NCI-H2107 treated with DMSO at 0.1 percent for 48 hours (cell line): ENCODE results near the gene RBM8A.

Source experiments
- DNase-seq: peaks from one replicate; lab custom pipeline; 2025; ENCODE audit not compliant: unreplicated experiment; lab: John Stamatoyannopoulos, UW

Gene RBM8A

DNA sequence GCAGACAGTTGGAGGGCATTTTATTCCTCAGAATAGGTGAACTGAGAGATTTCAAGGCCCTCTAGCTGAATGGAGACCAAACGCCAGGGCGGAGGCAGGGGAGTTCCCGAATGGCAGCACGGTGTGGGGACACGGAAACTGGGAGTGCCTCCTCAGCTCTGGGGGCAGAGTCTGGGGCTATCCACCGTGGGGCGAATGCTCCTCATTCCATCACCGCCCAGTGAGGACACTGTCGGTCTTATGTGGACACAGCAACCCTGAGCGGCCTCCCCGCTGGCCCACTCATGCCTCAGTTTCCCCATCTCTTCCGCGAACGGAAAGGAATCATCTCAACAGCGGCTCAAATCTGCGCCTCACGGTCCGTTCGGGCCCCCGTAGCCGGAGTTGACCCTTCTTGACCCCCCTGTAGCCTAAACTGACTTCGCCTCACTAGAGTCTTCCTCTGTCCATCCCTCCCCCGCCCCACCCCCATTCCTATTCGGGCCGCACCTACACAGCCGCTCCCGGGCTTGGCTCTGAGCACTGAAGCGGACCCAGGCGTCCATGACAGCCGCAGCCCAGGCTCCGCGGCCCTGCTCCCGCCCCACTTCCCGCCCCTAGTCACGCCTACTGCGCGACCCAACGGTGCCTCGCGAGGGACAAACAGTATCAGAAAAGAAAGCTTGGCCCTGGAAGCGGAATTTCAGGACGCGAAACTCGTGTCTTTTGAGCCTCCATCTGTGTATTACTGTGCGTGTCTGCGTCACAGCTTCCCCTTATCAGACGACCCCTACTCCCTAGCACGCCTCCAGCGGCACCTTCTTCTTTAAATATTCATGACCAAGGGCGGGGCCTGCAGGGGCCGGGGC, 8.9 kb downstream of the RBM8A start, which contains the start of gene PEX11B:
Gene PEX11B (minus strand): TSS at position 574 of the 848 bp plus-strand sequence. CDS start 29 bp downstream, at position 545.
- DNase-seq: peak; percentile 87

DNA sequence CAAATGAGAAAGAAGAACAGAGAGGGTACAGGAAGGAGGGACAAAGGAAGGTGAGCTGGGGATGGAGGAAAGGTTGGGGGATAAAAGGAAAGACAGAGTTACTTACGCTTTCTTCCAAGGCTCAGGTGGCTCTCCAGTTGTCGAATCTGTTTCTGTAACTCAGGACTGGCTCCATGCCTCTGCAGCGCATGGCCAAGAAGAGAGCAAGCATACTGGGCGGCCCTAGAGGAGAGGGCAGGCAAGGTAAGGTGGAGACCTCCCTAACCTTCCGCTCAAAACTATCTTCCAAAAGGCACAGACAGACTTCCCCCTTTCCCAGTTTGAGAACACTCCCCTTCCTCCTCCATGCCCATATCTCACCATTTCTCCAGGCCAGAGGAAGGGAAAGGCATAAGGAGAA, 9.7 kb downstream of the RBM8A start:
- no peak for DNase-seq

DNA sequence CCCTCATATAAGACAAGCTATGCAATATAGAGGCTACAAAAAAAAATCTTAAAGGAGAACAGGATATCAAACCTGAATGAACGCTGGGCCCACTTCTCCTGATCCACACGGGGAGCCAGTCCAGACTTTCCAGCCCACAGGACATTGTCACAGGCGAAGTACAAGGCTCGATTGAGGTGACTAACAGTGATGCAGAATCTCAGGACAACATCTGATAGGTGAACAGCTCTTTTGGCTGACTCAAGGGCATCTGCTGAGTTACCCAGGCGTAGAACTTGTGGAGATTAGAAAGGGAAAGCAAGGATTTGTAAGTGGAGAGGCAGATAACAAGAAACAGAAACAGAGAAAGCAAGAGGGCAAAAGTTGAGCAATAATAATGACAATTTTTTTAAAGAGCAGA, 10.5 kb downstream of the RBM8A start:
- no peak for DNase-seq

DNA sequence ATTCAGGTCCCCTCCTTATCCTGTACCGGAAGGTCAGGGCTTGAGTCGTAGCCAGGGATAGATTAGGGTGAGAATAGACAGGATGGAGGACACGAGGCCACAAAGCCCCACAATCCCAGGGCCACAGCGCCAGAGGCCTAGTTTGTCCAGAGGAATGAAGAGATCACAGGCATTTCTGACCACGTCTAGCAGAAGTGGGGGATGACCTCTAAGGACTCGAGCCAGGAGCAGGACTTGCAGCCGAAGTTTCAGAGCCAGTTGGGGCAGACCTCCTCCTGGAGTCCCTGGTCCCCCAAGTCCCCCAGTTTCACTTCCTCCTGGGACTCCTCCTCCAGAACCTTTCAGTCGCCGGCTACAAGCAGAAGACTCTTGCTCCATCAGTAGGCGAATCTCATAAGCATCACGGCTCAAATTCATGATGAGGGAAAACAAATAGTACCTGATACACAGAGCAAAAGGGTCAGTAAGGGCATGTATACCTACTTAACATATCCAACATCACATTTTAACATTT, 15.1 kb downstream of the RBM8A start:
- DNase-seq: no peak

DNA sequence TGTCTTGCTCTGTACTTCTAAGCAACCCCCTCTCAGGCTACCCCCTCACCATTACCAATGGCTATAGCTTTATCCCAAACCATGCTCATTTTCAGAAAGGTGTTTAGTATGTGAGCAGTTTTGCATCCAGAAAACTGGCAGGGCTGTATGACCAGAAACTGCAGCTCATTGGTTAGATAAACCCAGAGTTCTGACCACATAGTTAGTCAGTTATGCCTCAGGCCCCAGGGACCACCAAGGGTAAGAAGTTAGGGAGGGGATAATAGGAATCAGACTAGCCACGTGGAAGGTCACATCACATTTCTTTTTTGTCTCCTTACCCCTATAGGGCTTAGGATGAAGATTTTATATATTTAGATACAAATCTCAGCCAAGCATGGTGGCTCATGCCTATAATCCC, 18.6 kb downstream of the RBM8A start:
- DNase-seq: no peak

DNA sequence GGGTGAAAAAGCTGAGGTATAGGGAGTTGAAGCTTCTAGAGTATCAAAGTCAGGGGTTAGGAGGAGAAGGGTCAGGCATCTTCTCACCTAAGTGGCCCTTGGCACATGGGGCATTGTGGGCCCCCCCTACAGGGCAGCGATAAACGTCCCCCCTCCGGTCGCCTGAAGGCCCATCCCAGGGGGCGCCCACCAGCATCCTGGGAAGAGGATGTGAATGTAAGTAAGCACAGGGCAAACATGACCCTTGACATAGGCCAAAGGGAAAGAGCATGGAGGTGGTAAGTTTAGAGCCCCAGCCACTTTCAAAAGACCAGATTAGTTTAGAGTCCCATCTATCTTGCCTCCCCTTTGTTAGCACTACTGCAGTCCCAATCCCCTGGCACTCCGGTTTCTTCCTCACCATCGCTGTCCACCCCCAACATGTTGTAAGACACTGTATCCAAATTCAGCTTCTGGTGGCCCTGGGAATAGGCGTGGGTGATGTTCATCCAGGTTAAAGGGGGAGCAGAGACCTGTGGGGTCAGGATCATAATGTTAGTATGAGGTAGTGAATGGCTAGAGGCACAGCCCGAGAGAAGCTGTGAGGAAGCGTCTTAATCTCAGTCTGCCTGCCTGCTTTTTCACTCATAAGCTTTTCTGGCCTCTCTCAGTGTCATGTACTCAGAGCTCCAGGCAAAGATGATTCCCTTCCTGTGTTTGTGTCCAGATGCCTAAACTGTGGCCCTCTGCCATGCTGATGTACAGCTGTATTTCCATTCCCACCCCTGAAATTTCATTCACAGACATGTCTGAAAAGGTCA, 20.1 kb downstream of the RBM8A start:
- DNase-seq: no peak

DNA sequence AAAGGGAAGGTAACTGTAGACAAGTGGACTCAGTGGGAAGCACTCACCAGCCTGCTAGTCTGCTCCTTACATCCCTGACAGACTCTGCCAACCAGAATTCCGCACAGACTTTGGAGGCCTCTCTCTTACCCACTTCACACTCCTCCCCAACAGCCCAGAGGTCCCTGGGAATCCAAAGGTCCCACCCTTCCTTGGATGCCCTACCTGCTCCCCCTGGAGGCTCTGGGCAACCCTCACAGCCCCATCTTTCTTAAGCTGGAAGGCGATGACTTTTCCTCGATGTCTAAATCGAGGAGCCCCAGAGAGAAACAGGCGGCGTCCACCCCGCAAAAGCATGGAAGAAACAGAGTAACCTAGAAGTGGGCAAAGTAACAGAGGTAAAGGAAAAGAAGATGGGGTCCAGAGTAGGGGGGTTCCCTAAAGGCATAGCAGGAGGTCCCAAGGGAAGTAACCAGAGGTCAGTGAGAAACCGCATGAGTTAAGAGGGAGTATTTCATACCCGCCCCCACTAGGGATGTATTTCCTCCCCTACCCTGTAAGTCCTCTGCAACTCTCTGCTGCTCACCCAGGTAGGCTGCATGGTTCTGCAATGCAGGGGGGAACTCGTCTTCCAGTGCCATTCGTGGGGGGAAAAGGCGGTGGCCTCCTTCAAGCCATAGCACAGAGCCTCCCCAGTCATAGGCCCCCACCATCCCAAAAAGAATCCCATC, 25.8 kb downstream of the RBM8A start:
- no peak for DNase-seq

DNA sequence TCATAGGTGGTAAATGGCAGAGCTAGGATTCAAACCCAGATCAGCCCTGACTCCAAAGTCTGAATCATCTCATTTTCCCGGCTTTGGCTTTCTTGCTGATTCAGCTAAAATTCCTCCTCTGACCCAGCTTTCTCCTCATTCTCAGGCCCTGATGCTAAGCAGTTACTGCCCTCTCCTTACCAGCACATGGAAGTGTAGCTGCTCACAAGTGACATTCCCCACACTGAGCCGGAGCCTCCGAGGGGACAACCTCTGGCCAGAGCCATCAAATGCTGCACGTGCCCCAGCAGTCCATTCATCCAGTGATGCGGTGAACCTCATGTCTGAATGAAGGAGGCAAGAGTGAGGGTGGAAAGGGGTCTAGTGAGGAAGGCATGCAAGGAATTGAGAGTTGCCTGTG, 28.5 kb downstream of the RBM8A start:
- no peak for DNase-seq

DNA sequence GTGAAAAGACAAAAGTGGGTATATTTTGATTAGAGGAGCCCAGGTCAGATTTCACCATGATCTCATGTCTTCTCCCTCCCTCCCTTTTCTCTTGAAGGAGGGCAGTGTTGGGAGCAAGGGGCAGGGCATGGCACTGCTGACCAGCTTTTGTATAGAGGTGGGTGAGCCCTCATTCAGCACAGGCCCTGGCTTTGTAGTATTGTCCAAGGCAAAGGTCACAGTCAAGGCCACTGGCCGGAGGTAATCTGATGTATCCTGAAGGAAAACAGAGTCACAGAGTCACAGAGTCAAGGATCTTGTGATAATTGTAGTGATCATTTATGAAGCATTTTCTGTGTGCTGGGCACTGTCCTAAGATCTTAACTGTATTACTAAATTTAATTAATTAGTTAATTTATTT, 29.3 kb downstream of the RBM8A start:
- DNase-seq: no peak

DNA sequence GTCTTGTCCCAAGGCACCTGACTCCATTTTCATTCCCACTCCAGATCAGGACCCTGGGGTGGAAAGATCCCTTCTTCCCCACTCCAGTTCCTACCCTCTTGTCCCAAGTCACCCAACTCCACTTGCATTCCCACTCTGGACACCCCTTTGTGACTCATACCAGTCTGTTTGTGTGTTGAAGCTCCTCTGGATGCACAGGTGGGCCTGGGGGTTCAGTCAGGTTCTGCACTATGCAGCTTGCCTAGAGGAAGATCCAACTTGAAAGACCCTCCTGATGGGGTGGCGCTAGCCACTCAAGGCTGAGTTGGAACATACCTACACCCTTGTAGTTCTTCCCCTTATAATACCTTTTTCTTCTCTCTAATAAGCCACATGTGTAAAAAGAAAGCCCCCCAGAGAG, 31.8 kb downstream of the RBM8A start:
- DNase-seq: no peak

DNA sequence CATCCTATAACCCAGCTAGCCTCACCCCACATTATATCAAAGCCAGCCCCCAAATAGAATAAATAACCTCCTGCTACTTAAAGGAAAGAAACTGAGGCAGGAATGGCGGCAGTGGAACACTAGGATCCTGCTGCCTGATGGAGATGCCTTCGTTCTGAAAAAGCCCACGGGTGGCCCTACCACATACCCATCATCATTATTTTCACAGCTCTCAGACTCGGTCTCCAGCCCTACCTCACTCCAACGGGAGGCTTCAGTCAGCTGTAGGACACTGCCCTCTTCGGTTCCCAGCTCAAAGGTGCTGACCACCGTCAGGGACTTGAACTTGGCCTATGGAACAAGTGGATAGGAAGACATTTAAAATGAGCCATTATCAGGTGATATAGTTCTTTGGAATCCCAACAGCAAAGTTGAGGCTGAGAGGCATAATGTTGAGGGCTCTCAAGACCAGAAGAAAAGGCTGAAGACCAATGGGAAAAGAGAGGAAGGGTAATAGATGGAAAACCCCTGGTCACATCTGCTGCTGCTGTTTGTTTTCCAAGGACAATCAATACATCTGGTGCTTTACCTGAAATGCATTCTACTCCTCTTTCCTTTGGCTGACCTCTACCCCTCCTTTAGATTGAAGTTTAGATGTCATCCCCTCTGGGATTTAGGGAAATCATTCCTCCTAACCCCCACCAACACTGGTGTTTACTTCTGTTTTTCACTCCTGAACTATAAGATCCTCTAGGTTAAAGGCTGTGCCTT, 33.8 kb downstream of the RBM8A start:
- DNase-seq: no peak

DNA sequence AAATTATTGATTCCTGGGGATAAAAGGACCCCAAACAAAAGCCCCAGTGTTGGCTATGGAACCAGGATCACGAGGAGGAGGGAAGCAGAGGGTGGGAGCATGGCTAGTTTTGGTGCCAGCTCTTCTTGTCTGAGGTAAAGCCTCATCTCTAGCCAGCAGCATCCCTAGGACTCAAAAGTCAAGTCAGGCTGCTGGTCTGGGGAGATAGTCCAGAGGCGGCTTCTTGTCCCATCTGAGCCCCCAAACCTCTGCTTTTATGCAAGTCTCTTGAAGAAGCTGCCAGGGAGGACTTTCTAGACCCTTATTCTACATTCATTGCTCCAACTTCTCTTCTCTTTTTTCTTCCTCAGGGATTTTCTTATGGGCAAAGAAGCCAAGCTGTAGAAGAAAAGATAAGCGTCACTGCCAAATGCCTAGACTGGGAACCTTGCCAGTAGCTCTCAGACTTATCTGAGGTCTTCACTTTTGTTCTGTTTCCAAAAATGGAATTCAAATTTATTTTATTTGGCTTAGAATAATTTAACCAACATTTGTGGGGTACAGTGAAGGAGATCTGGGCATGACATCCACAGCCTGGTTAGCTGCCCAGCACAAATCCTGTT, 34.7 kb downstream of the RBM8A start:
- no peak for DNase-seq

DNA sequence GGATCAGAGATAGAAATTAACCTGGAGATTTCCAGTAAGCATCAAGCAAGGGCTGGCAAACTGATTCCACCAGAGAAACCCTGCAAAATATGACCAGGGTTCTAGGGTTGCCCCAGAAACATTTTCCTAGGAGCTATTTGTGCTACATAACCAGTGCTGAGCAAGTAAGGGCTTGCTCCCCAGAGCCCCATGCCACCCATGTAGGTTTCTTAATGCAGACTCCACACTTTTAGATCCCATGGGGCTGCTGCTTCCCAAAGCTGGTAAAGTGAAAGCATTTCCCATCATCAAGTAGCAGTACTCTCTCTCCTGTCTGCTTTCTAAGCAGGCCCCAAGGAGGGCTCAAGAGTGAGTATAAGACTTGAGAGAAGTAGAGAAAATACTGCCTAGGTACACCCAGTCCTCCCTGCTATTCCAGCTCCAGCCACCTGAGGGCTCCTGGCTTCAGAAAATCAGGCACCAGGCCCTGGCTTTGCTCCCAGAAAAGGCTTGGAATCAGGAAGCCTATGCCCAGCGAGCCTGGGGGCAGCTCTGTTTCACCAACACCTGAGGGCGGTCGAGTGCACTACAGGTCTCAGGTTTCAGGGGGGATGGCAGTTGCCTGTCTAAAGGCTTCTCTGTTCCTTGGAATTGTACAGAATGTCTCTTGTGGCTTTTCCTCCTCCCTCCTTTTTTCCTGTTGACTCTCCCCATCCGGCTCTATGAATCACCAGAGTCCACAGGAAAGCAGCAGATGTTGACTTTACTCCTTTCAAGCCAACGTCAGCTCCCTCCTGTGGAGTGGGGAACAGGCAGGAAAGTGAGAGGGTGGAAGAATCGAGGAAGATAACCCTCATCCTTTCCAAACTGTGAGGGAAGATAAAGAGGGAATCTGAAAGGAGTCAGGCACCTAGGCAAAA, 35.4 kb downstream of the RBM8A start:
- DNase-seq: peak; percentile 99

DNA sequence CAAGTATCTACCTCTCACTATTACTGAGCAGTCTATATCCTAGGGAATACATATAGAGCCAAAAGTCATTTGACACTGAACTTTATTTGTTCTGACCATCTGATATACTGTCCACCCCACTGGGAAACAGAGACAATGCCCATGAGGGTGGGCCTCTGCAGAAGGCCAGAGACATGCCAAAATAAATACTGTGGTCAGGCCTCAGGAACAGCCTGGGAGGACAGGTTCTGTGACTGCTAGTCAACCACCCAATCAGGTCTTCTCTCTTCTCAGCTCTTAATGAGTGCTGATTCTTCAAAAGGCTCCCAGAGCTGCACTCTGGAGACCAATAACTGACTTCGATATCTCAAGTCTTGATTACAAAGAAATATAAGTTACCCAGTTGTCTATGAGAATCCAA, 36.1 kb downstream of the RBM8A start:
- DNase-seq: no peak

DNA sequence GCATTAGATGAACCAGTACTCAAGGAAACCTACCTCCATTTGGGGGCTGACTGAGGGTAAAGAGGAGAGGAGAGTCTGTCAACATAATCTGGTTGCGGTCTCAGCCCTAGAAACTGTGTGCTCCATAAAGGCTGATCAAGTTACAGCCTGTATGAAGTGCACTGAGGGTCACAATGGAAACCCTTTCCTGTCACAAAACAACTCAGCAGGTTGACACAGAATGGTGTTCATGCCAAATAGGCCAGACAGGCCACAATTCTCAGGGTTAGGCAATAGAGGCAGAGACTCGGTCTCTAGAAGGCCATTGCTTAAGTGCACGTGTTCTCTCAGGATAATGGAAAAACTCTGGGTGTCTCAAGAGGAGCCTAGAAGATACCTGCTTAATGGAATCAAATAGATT, 37.6 kb downstream of the RBM8A start:
- peak; percentile 98 for DNase-seq

DNA sequence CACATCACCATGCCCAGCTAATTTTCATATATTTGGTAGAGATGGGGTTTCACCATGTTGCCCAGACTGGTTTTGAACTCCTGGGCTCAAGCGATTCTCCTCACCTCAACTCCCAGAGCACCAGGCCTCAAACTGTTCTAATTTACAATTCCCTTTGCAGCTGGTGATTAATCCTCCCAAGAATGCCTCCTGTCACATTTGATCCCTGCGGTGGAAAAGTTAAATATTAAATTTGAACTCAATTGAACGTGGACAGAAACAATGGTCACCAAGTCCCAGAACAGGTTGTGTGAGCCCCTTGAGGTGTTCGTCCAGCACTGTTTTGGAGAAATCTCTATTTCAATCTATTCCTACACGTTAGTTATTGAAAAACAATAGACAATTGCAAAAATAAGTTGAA, 39.7 kb downstream of the RBM8A start:
- DNase-seq: no peak

DNA sequence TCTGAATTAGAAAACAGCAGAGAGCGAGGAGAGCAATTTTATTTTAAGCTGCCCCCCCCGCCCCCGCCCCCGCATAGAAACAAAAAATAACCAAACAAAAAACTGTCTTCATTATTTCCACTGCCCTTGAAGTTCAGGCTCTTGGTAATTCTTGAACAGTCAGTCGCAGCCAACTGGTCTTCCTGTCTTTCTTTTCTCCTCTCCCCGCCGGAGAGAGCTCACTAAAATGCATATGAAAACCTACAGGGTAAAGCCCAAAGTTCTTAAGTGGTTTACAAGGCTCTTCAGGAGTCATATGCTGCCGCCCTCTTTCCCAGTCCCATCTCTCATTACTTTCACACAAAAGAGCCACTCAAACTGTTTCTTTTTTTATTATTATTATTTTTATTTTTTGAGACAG, 40.5 kb downstream of the RBM8A start:
- DNase-seq: no peak

DNA sequence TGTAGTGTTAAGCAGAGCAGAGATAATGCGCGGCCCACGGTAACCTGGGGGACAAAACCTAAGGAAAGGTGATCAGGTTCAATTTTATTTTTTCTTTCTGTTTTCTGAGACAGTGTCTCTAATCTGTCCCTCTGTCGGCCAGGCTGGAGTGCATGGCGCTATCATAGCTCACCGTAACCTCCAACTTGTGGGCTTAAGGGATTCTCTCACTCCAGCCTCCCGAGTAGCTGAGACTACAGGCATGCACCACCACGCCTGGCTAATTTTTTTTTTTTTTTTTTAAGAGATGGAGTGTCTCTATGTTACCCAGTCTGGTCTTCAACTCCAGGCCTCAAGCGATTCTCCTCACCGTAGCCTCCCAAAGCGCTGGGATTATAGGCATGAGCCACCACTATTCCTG, 40.9 kb downstream of the RBM8A start:
- DNase-seq: no peak

DNA sequence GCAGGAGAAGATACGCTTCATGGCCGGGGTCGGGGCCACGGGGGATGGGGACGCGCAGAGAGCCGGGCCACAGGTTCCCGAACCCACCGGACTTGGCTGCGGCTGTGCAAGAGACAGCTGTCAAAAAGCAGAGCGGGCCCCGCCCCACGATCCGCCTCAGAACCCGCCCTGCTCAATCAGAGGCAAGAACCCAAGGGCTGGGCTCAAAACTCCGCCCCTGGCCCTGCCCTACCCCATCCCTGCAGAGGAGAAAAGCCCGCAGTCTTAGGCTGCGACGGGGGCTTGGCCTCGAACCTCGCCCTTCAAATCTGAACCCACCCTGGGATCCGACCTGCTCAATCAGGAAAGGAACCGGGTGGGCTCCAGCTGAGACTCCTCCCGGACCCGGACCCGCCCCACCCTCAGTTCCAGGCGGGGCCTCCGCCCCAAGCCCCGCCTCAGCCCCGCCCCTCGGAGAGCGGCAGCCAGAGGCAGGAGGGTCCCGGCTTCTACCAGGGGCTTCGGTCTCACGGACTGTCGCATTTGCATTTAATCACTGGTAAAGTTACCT, 41.5 kb downstream of the RBM8A start, which contains the start of gene ANKRD35:
Gene ANKRD35 (minus strand): TSS at position 129 of the 550 bp plus-strand sequence. CDS start 108 bp downstream, at position 21.
- peak; percentile 73 for DNase-seq
